Measurements from ENCODE around the gene MEIOB.
"Not testable (repeated sequence)": the region's sequence is repeated elsewhere in the genome, so short reads cannot be mapped to it uniquely, and the experiment has no call there.

MEIOB gene

GRCh38 chr16:1809281-1809801 is 62.6 kb downstream of the MEIOB start:
- no peak for DNase-seq (ENCODE audit: low spot score)

- no peak for DNase-seq (ENCODE audit: low spot score)
Measured at GRCh38 chr16:1808691-1809090, 63.3 kb downstream of the MEIOB start.

GRCh38 chr16:1807626-1808025 is 64.3 kb downstream of the MEIOB start:
- DNase-seq (ENCODE audit: low spot score), result no peak

GRCh38 chr16:1800701-1801100 is 71.3 kb downstream of the MEIOB start:
- no peak for DNase-seq (ENCODE audit: low spot score)

- DNase-seq (ENCODE audit: low spot score), result not testable (repeated sequence)
Measured at GRCh38 chr16:1799263-1799662, 72.7 kb downstream of the MEIOB start.

- no peak for DNase-seq (ENCODE audit: low spot score)
Measured at GRCh38 chr16:1794908-1795666, 76.9 kb downstream of the MEIOB start.

GRCh38 chr16:1794221-1794871 is 77.6 kb downstream of the MEIOB start:
- no peak for DNase-seq (ENCODE audit: low spot score)

GRCh38 chr16:1793578-1794220 is 78.3 kb downstream of the MEIOB start, which contains the start of gene IGFALS:
Gene IGFALS, minus strand, starts transcription at chr16:1793705. Its CDS starts 53 bp downstream, at chr16:1793652.
- no peak for DNase-seq (ENCODE audit: low spot score)

GRCh38 chr16:1792836-1793577 is 79.0 kb downstream of the MEIOB start:
- DNase-seq (ENCODE audit: low spot score), result no peak

- DNase-seq (ENCODE audit: low spot score), result no peak
Measured at GRCh38 chr16:1791943-1792812, 79.8 kb downstream of the MEIOB start.

- no peak for DNase-seq (ENCODE audit: low spot score)
Measured at GRCh38 chr16:1791256-1791942, 80.6 kb downstream of the MEIOB start.

- no peak for DNase-seq (ENCODE audit: low spot score)
Measured at GRCh38 chr16:1790611-1791255, 81.2 kb downstream of the MEIOB start.

GRCh38 chr16:1790261-1790610 is 81.7 kb downstream of the MEIOB start:
- no peak for DNase-seq (ENCODE audit: low spot score)

- DNase-seq (ENCODE audit: low spot score), result no peak
Measured at GRCh38 chr16:1789643-1790045, 82.3 kb downstream of the MEIOB start.

- DNase-seq (ENCODE audit: low spot score), result no peak
Measured at GRCh38 chr16:1788708-1789100, 83.3 kb downstream of the MEIOB start.

- no peak for DNase-seq (ENCODE audit: low spot score)
Measured at GRCh38 chr16:1788095-1788707, 83.8 kb downstream of the MEIOB start.

GRCh38 chr16:1787322-1788094 is 84.5 kb downstream of the MEIOB start:
- no peak for DNase-seq (ENCODE audit: low spot score)

- DNase-seq (ENCODE audit: low spot score), result no peak
Measured at GRCh38 chr16:1787056-1787321, 85.0 kb downstream of the MEIOB start.
